Measurements from ENCODE around the gene IQSEC1. TPM values are rescaled to one million over a fixed set of nuclear protein-coding genes. Genes with fewer than 3 reads are reported as not detected.

The IQSEC1 gene
- total and polyA plus RNA-seq, 2 donors (not counting 1 experiment from before 2014, with no cell fraction given): 96.7 to 222 TPM

- Histone ChIP-seq H3K4me2 (replicated peaks; ENCODE audit: low read depth, low read length, poor library complexity, severe bottlenecking) (no peak overlapping the region), H2AFZ (ENCODE audit: insufficient read depth, low read depth, low read length, poor library complexity, severe bottlenecking) (no peak overlapping the region), H4K20me1 (ENCODE audit: control insufficient read depth, insufficient read depth, low read length, poor library complexity, severe bottlenecking) (peaks cover 100% of the 10 kb centered on the region), H3K9ac (ENCODE audit: low read length) (no peak overlapping the region), H3K4me3 (ENCODE audit: control extremely low read depth in 1 of 5, extremely low read depth in 1 of 5, insufficient read depth in 1 of 5, low read depth in 2 of 5, low read length in 4 of 5) (no peak overlapping the region), H3K4me1 (ENCODE audit: control insufficient read depth in 2 of 2, insufficient read depth in 2 of 2, low read length in 2 of 2) (peaks cover 76 to 99% of the 10 kb centered on the region in 2 donors), H3K36me3 (replicated peaks in 1 of 2; ENCODE audit: control extremely low read depth in 1 of 2, control insufficient read depth in 1 of 2, extremely low read depth in 1 of 2, insufficient read depth in 2 of 2, low read length in 1 of 2) (peaks cover 0 to 75% of the 10 kb centered on the region in 2 experiments), H3K79me2 (ENCODE audit: control insufficient read depth, insufficient read depth, low read length) (peaks cover 100% of the 10 kb centered on the region), H3K27me3 (replicated peaks in 1 of 4; ENCODE audit: control extremely low read depth in 1 of 4, control insufficient read depth in 3 of 4, insufficient read depth in 4 of 4, low read length in 3 of 4) (no peaks in the 10 kb centered on the region), H3K27ac (ENCODE audit: low read length in 2 of 2) (peak overlapping the region; percentile 15 to 81), H3K9me3 (ENCODE audit: control extremely low read depth in 1 of 3, control insufficient read depth in 2 of 3, insufficient read depth in 1 of 3, low read length in 2 of 3) (no peaks in the 10 kb centered on the region)
- peak overlapping the region; percentile 53 for H3K4me3 Mint-ChIP-seq
- H3K27me3 Mint-ChIP-seq: no peaks in the 10 kb centered on the region
- H3K4me1 Mint-ChIP-seq: peaks cover 95% of the 10 kb centered on the region
- ATAC-seq (ENCODE audit: low read depth) (no peak), DNase-seq (no peak)
- H3K27ac Mint-ChIP-seq: peak overlapping the region; percentile 79
- TF ChIP-seq CTCF (IDR thresholded peaks at IDR 0.05) (no peak), EZH2 (IDR thresholded peaks at IDR 0.05; ENCODE audit: borderline replicate concordance, insufficient read depth, low read depth, low read length, poor library complexity, severe bottlenecking) (no peak)
- ChIA-PET CTCF (interaction anchor here (1.1 to 1.4 kb wide), 2 partner anchors 22 to 134 kb away, joined by 3 to 5 read pairs; no protein-coding TSS in a partner anchor), POLR2A (no interaction called here)
- H3K9me3 Mint-ChIP-seq (ENCODE audit: insufficient read depth): no peaks in the 10 kb centered on the region
- WGBS (ENCODE audit: insufficient coverage): 71% methylated on average over 7 of the region's 8 CpGs
- intact Hi-C loops (cut with micrococcal nuclease): no loop called here
Measured at GRCh38 chr3:12957339-12957738, 115.9 kb downstream of the IQSEC1 start.

GRCh38 chr3:12956316-12956660, 116.9 kb downstream of the IQSEC1 start:
- H3K9me3 ChIP-seq (ENCODE audit: control extremely low read depth in 1 of 3, control insufficient read depth in 2 of 3, insufficient read depth in 1 of 3, low read length in 2 of 3): no peaks in the 10 kb centered on the region
- Mint-ChIP-seq H3K9me3 (ENCODE audit: insufficient read depth) (no peaks in the 10 kb centered on the region), H3K4me3 (peak overlapping the region; percentile 29), H3K27ac (peak overlapping the region; percentile 80), H3K27me3 (no peaks in the 10 kb centered on the region), H3K4me1 (peaks cover 90% of the 10 kb centered on the region)
- peak overlapping the region; percentile 78 for H3K4me2 ChIP-seq (replicated peaks; ENCODE audit: low read depth, low read length, poor library complexity, severe bottlenecking)
- intact Hi-C loops (cut with micrococcal nuclease): no loop called here
- H3K4me1 ChIP-seq (ENCODE audit: control insufficient read depth in 2 of 2, insufficient read depth in 2 of 2, low read length in 2 of 2): peaks cover 70 to 98% of the 10 kb centered on the region in 2 donors
- H3K36me3 ChIP-seq (replicated peaks in 1 of 2; ENCODE audit: control extremely low read depth in 1 of 2, control insufficient read depth in 1 of 2, extremely low read depth in 1 of 2, insufficient read depth in 2 of 2, low read length in 1 of 2): peaks cover 0 to 75% of the 10 kb centered on the region in 2 experiments
- DNase-seq (no peak), ATAC-seq (ENCODE audit: low read depth) (no peak)
- H3K79me2 ChIP-seq (ENCODE audit: control insufficient read depth, insufficient read depth, low read length): peaks cover 100% of the 10 kb centered on the region
- H3K4me3 ChIP-seq (ENCODE audit: control extremely low read depth in 1 of 5, extremely low read depth in 1 of 5, insufficient read depth in 1 of 5, low read depth in 2 of 5, low read length in 4 of 5): no peak overlapping the region
- TF ChIP-seq CTCF (IDR thresholded peaks at IDR 0.05) (no peak), EZH2 (IDR thresholded peaks at IDR 0.05; ENCODE audit: borderline replicate concordance, insufficient read depth, low read depth, low read length, poor library complexity, severe bottlenecking) (no peak)
- peak overlapping the region; percentile 54 for H3K9ac ChIP-seq (ENCODE audit: low read length)
- H4K20me1 ChIP-seq (ENCODE audit: control insufficient read depth, insufficient read depth, low read length, poor library complexity, severe bottlenecking): peaks cover 100% of the 10 kb centered on the region
- ChIA-PET CTCF (interaction anchor here (1.4 to 1.9 kb wide), 4 partner anchors 36 to 135 kb away, joined by 3 to 7 read pairs (median 6); no protein-coding TSS in a partner anchor), POLR2A (interaction anchor here (0.6 to 0.9 kb wide), 2 partner anchors 38 to 550 kb away, joined by 5 to 6 read pairs; no protein-coding TSS in a partner anchor)
- 86% methylated on average over 1 of the region's 5 CpGs for WGBS (ENCODE audit: insufficient coverage)
- H3K27ac ChIP-seq (ENCODE audit: low read length in 2 of 2): peak overlapping the region; percentile 70 to 81
- no peaks in the 10 kb centered on the region for H3K27me3 ChIP-seq (replicated peaks in 1 of 4; ENCODE audit: control extremely low read depth in 1 of 4, control insufficient read depth in 3 of 4, insufficient read depth in 4 of 4, low read length in 3 of 4)
- no peak overlapping the region for H2AFZ ChIP-seq (ENCODE audit: insufficient read depth, low read depth, low read length, poor library complexity, severe bottlenecking)
